CD4-positive, alpha-beta T cell treated with Interleukin-21 for 1 hour (primary cell): ENCODE results near the gene NCDN.
A peak's percentile ranks its signal among the peaks of the same experiment; 100 is the strongest.
"Not testable (repeated sequence)": the region's sequence is repeated elsewhere in the genome, so short reads cannot be mapped to it uniquely, and the experiment has no call there.

ENCODE experiments used
- DNase-seq: peaks from one replicate; pipeline ENCODE4 v3.0.0-alpha.2; 2020

The NCDN gene

DNA sequence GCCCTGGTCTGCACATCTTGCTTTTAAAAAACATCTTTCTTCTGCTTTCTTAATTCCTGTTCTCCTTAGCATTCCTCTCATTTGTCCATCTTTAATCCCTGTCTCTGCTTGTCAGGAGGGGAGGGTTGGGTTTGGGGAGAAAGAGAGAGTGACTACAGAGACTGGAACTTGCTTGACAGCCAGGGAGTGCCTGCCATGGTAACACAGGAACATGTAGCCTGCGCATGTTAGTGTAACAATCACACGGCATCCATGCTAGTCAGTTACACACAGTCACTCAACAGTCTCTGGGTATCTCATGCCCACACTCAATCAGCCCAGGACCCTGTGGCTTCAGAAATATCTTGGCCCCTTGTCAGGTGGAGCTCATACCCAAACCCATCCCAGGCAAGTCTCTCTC, 14.7 kb downstream of the NCDN start:
- DNase-seq = no peak

- no peak for DNase-seq
These were observed 15.9 kb downstream of the NCDN start, which contains the start of gene TFAP2E for GRCh38 chr1:35573198-35574124. Gene TFAP2E (plus strand): TSS chr1:35573314. CDS start chr1:35573578, 264 bp downstream.

- DNase-seq = no peak
These were observed 16.6 kb downstream of the NCDN start for GRCh38 chr1:35574125-35574654.

GRCh38 chr1:35574655-35575415, 17.2 kb downstream of the NCDN start:
- no peak for DNase-seq

DNA sequence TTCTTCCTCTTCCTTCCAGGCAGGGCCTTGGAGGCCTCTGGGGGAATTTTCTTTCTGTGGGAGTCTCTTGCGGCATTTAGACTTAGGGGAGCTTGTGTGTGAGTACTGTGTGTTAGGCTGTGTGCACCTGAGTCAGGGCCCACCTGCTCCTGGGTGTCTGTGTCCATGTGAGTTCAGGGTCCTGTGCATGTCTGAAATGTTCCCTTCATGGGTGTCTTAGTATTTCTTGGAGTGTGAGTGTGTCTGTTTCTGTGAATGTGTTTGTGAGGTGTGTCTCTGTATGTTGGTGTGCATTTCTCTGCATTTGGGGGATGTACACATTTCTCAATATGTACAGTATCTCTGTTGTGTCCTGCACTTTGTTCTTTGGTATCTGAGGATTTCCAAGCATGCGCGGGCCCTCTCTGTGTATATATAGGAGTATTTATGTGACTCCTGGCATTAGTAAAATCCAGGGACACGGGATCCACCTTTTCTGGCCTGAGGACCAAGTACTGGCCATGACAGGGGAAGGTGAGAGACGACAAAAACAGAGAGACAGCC, 17.9 kb downstream of the NCDN start:
- no peak for DNase-seq

DNA sequence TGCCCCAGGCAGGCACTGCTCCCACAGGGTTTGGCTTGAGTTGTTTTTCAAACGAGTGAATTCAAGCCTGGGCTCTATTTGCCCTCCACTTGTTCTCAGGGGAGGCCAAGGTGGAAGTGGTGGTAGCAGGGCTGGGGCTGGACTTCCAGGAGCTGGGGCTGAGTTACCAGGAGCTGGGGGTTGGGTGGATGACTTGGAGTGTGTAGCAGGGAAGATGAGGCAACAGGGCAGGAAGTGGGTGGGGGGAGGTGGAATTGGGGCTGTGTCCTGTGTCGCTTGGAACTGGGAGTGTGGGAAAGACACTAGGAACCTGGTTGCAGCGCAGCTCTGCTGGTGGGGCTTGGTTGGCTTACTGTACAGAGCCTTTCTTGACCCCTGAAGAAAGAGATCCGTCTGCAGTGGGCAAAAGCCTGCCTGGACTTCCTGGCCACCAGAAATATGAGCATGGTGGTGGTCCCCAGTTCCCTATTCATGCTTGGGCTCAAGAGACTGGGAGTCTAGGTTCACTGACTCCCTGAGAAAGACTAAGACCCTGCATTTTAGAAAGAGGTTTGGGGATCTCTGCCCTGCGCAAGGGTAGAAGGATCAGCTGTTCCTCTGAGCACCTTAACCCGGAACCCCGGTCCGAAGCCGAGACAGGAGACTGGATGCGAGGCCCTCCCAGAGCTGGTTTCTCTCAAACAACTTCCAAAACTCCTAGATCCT, 18.6 kb downstream of the NCDN start:
- no peak for DNase-seq

- not testable (repeated sequence) for DNase-seq
These were observed 19.1 kb downstream of the NCDN start for GRCh38 chr1:35576766-35577070.

DNA sequence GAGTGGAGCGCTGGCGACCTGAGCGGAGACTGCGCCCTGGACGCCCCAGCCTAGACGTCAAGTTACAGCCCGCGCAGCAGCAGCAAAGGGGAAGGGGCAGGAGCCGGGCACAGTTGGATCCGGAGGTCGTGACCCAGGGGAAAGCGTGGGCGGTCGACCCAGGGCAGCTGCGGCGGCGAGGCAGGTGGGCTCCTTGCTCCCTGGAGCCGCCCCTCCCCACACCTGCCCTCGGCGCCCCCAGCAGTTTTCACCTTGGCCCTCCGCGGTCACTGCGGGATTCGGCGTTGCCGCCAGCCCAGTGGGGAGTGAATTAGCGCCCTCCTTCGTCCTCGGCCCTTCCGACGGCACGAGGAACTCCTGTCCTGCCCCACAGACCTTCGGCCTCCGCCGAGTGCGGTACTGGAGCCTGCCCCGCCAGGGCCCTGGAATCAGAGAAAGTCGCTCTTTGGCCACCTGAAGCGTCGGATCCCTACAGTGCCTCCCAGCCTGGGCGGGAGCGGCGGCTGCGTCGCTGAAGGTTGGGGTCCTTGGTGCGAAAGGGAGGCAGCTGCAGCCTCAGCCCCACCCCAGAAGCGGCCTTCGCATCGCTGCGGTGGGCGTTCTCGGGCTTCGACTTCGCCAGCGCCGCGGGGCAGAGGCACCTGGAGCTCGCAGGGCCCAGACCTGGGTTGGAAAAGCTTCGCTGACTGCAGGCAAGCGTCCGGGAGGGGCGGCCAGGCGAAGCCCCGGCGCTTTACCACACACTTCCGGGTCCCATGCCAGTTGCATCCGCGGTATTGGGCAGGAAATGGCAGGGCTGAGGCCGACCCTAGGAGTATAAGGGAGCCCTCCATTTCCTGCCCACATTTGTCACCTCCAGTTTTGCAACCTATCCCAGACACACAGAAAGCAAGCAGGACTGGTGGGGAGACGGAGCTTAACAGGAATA, 19.7 kb downstream of the NCDN start:
- peak; percentile 69 for DNase-seq

- DNase-seq = no peak
These were observed 23.4 kb downstream of the NCDN start for GRCh38 chr1:35580949-35581388.

DNA sequence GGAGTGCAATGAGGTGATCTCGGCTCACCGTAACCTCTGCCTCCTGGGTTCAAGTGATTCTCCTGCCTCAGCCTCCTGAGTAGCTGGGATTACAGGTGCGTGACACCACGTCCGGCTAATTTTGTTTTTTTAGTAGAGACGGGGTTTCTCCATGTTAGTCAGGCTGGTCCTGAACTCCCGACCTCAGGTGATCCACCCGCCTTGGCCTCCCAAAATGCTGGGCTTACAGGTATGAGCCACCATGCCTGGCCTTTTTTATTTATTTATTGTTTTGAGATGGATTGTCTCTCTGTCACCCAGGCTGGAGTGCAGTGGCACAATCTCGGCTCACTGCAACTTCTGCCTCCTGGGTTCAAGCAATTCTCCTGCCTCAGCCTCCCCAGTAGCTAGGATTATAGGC, 24.0 kb downstream of the NCDN start:
- DNase-seq = not testable (repeated sequence)

DNA sequence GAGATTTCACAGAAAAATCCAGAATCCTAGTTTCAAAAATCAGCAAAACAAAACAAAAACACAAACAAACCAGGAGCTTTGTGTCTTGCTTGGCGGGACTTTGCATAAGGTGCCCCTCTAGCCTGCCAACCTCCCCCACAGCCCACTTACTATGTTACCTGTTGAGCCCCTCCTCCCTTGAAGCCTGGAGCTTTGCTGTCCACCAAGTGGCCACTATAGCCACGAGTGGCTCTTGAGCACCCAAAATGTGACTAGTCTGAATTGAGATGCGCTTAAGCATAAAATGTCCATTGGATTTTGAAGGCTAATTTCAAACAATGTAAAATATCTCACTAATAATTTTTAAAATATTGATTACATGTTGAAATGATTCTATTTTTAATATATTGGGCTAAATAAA, 27.7 kb downstream of the NCDN start:
- no peak for DNase-seq

DNA sequence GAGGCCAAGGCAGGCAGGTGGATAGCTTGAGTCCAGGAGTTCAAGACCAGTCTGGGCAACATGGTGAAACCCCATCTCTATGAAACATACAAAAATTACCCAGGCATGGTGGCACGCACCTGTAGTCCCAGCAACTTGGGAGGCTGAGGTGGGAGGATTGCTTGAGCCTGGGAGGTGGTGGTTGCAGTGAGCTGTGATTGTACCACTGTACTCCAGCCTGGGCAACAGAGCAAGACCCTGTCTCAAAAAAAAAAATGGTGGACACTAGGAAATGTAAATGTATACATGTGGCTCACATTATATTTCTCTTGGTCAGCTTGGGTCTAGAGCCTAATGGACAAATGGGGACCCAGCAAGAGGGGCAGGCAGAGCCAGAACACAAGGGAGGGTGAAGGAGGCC, 28.2 kb downstream of the NCDN start:
- DNase-seq = not testable (repeated sequence)

DNA sequence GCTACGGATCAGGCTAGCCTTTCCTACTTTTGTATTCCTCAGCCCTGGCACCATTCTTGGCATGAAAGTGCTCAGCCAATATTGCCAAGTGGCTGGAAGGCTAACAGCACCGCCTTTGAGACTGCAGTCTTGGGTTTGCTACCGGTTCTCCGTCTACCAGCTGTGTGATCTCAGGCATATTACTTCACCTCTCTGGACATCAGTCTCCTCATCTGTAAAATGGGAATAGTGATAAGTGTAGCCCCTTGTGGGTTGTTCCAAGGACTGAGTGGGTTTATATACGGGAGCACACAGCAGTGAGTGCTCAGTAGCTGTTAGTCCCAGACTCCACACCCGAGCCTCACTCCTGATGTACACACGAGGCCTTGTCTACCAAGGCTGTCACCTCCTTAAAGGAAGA, 29.2 kb downstream of the NCDN start:
- no peak for DNase-seq

DNA sequence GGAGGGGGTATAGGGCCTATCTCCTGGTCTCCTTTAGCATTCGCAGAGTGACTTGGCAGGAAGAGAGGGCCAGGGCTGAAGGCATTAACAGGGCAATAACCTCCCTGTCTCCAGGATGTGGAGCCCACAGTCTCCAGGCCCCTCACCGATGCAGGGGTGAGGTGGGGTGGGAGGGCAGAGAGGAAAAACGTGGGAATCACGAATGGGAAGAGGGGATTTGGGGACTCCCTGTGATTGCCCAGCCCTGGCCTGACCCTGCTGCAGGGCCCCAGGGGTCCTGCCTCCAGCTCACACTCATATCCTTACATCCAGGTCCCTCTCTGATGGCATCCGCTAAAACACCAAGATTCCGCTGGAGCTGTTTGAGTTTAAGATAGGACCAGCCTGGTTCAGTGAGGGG, 30.1 kb downstream of the NCDN start:
- DNase-seq = no peak

DNA sequence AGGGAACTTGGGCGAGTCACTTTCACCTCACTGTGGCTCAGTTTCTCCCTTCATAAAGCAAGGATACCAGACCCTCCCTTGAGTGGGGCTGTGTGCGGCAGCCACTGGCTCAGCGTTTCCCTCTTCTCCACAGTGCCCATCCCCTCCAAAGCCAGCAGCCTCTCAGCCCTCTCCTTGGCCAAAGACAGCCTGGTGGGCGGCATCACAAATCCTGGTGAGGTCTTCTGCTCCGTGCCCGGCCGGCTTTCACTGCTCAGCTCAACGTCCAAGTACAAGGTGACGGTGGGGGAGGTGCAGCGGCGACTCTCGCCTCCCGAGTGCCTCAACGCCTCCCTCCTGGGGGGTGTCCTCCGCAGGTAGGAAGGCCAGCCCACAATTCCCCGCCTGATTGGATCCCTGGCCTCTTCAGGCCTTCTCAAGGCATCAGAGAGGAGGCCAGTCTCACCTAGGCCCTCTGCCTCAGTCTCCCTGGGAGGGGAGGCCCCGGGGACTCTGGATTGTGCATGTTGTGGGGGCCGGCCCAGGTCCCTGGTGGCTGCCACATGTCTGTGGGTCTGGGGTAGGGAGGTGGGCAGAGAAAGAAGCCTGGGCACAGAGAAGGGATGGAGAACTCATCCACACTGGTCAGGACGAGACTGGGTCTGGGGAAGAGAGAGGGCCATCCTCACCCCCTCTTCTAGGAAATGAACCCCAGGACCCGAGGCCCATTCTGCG, 30.8 kb downstream of the NCDN start:
- DNase-seq = no peak

GRCh38 chr1:35589516-35590427, 32.2 kb downstream of the NCDN start:
- DNase-seq = no peak

GRCh38 chr1:35590476-35591040, 33.0 kb downstream of the NCDN start:
- no peak for DNase-seq

GRCh38 chr1:35591211-35591610, 33.6 kb downstream of the NCDN start:
- DNase-seq = no peak

- no peak for DNase-seq
These were observed 35.6 kb downstream of the NCDN start for GRCh38 chr1:35592991-35593769.
